Epithelial cell of proximal tubule (primary cell): ENCODE data around the gene CSF1R. TPM values are rescaled to one million over a fixed set of nuclear protein-coding genes. Genes with fewer than 3 reads are reported as not detected.
"Not testable (repeated sequence)": the region's sequence is repeated elsewhere in the genome, so short reads cannot be mapped to it uniquely, and the experiment has no call there.

Experiments
- DNase-seq: peaks from one replicate; pipeline ENCODE4 v3.0.0-alpha.2; 2011; ENCODE audit warnings: low read depth
- H3K4me3 ChIP-seq: 2 replicates; pipeline ENCODE4 v1.5.1; 2011; ENCODE audit warnings: low read depth, mild to moderate bottlenecking, low read length
- CTCF ChIP-seq: conservative IDR thresholded peaks from 2 replicates; pipeline ENCODE4 v1.5.1; 2012; ENCODE audit warnings: low read depth, mild to moderate bottlenecking, low read length
- total RNA-seq: library from RNA; depleted of rRNA; stranded (reverse); fragments of >200 nt; gene quantifications from 2 replicates; pipeline ENCODE4 v1.2.3, GENCODE V29; 2015

The CSF1R gene
- total RNA-seq, 1 donor from 2014 or later = not detected

DNA sequence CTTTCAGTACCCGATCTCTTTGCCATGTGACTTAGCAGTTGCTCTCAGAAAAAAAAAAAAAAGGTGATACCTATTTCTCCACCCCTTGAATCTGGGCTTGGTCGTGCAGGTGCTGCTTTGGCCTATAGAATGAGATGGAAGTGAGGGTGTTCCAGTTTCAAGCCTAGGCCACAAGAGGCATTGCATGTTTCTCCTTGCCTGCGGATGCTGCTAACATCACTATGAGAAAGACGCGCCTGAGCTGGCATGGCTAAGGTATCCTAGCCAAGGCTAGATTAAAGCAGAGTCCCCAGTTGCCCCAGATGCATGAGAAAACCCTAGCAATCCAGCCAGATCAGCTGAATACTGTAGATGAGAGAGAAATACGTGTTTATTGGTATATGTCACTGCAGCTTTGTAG lies 14.7 kb upstream of the CSF1R start:
- TF ChIP-seq CTCF = no peak
- no peak for DNase-seq
- no peak overlapping the region for H3K4me3 ChIP-seq

DNA sequence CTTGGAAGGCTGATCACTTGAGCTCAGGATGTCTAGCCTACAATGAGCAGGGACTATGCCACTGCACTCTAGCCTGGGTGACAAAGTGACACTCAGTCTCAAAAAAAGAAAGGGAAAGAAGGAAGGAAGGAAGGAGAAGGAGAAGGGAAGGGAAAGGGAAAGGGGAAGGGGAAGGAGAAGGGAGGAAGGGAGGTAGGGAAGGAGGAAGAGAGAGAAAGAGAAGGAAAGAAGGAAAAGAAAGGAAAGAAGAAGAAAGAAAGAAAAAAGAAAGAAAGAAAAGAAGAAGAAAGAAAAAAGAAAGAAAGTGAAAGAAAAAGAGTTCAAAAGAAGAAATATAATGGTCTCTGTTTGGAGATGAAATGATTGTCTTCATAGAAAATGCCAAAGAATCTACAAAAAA lies 10.8 kb upstream of the CSF1R start:
- no peak for TF ChIP-seq CTCF
- DNase-seq = no peak
- H3K4me3 ChIP-seq = no peak overlapping the region

DNA sequence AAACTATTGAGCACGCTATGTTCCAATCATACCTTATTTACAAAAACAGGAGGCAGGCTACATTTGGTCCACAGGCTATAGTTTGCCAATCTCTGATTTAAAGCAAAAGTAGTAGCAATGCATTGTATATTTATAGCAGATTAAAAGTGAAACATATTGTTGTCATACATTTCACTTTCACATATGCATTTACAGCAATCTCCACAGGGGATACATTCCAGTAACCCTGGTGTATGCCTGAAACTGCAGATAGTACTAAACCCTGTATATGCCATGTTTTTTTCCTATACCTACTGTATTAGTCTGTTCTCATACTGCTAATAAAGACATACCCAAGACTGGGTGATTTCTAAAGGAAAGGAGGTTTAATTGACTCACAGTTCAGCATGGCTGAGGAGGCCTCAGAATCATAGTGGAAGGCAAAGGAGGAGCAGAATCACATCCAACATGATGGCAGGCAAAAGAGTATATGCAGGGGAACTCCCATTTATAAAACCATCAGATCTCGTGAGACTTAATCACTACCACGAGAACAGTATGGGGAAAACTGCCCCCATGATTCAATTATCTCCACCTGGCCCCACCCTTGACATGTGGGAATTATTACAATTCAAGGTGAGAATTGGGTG lies 5.9 kb upstream of the CSF1R start:
- TF ChIP-seq CTCF = no peak
- no peak for DNase-seq
- H3K4me3 ChIP-seq = no peak overlapping the region

DNA sequence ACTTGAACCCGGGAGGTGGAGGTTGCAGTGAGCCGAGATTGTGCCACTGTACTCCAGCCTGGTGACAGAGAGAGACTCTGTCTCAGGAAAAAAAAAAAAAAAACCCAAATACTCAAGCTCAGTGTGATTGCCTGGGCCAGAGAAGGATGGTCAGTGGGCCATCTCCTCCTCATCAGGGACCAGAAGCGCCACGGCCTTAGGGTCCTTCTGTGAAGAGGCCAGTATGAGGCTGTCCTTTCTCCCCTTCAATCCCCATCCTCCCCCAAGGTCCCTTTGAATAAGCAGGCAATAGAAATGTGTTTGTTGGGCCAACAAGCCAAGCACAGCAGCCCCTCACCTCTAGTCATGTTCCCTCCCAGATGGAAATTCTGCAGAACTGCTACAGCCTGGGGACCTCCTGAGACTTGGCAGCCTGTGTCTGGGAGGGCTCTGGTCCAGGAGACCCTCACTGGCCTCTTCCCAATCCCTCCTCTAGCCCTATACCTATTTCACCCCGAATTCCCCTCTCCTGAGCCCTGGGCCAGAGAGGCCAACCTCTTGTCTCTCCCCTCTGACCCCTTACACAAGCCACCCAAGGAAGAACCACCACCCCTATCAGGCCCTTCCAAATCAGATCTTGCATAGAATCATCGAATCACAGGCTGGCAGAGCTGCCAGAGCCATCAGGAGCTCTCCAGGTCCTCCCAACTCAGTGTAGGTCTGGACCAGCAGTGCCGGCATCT lies 1.0 kb downstream of the CSF1R start:
- no peak for TF ChIP-seq CTCF
- no peak for DNase-seq
- no peak overlapping the region for H3K4me3 ChIP-seq

DNA sequence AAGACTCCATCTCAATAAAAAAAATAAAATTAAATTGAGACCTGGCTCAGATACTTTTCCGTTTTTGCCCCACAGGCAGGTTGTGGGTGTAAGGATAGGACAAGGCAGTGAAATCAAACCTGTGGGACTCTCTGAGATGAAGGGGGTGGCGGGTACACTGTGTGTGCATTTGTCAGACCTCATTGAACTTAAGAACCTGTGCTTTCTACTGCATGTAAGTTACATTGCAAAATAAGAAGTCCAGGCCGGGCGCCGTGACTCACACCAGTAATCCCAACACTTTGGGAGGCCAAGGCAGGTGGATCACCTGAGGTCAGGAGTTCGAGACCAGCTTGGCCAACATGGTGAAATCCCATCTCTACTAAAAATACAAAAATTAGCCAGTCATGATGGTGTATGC lies 1.6 kb downstream of the CSF1R start:
- not testable (repeated sequence) for H3K4me3 ChIP-seq

DNA sequence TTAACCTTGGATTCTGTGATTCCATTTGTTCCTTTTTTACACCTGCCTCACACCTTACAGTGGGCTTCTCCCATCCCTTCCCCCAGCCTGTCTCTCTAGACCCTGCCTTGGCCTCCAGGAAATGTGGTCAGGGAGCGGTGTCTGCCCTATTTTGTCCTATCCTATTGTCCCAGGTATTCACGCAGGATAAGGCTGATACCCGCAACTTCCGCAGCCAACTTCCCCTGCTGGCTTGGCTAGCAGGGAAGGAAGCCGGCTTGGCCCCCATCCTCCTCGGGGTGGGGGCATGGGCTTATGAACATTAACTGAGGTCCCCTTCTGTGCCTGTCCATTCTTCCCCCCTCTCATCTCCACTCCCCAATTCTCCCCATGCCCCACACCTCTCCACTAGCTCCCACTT lies 3.5 kb downstream of the CSF1R start:
- DNase-seq = no peak
- H3K4me3 ChIP-seq = no peak overlapping the region
- TF ChIP-seq CTCF = no peak

More for the DNA sequence above, 1.6 kb downstream of the CSF1R start:
- not testable (repeated sequence) for DNase-seq

- DNase-seq = no peak
- TF ChIP-seq CTCF = no peak
- H3K4me3 ChIP-seq = no peak overlapping the region
These were observed 4.0 kb downstream of the CSF1R start for GRCh38 chr5:150082374-150082773.
